GM12891 (cell line): Measurements from ENCODE around the gene RSPO4.

Experiments
- POLR2A ChIP-seq: IDR thresholded peaks from 2 replicates; pipeline ENCODE4 v1.6.1; 2011; ENCODE audit warnings: low read depth, low read length, control low read depth
- POLR2AphosphoS5 ChIP-seq: IDR thresholded peaks from 2 replicates; pipeline ENCODE4 v1.6.1; 2011; ENCODE audit warnings: low read depth, low read length, control low read depth
- TAF1 ChIP-seq: IDR thresholded peaks from 2 replicates; pipeline ENCODE4 v1.6.1; 2011; ENCODE audit warnings: low read depth, low read length, control low read depth

DNA sequence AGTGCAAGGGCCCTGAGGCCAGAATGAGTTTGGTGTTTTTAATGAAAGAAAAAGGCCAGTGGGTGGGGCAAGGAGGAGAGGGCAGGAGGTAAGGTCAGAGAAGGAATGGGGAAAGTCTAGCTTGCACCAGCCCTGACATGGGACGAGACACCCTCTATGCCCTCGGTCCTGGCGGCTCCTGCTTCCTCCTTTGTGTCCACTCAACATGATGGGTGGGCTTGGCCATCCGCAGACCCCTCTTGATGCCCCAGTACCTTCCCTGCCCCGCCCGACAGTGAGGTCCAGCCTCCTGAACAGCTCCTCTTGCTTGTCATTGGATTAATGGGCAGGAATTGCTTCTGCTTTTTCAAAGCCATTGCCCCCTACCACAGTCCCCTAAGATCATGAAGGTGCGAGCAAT is 52.4 kb downstream of the RSPO4 start:
- TF ChIP-seq TAF1 (no peak), POLR2A (no peak), POLR2AphosphoS5 (no peak)
